Hepatocyte (in vitro differentiated cells): ENCODE results near the gene CLPTM1.

Experiments
- CTCF ChIP-seq: fragments of 200-600 bp; sonication (generic); IDR thresholded peaks from 2 replicates; pipeline ENCODE4 v1.5.1; 2016; ENCODE audit warnings: antibody characterized with exemption, mild to moderate bottlenecking; ENCODE audit not compliant: poor library complexity
- EZH2phosphoT487 ChIP-seq: fragments of 200-600 bp; sonication (generic); IDR thresholded peaks from one replicate; pipeline ENCODE4 v1.6.1; 2018; ENCODE audit warnings: antibody characterized with exemption, mild to moderate bottlenecking, low read depth, moderate library complexity; ENCODE audit not compliant: unreplicated experiment, severe bottlenecking

GRCh38 chr19:44942067-44942571 lies 13.1 kb upstream of the CLPTM1 start, which contains the start of gene APOC4:
- TF ChIP-seq CTCF: no peak
- no peak for TF ChIP-seq EZH2phosphoT487
